CD4-positive, alpha-beta T cell treated with Interleukin-6 at 100 ng/mL for 8 hours (primary cell): ENCODE data around the gene UNC5C.

Experiments
- DNase-seq: peaks from one replicate; pipeline ENCODE4 v3.0.0-alpha.2; 2020; ENCODE audit warnings: mixed read lengths, low spot score

The UNC5C gene

DNA sequence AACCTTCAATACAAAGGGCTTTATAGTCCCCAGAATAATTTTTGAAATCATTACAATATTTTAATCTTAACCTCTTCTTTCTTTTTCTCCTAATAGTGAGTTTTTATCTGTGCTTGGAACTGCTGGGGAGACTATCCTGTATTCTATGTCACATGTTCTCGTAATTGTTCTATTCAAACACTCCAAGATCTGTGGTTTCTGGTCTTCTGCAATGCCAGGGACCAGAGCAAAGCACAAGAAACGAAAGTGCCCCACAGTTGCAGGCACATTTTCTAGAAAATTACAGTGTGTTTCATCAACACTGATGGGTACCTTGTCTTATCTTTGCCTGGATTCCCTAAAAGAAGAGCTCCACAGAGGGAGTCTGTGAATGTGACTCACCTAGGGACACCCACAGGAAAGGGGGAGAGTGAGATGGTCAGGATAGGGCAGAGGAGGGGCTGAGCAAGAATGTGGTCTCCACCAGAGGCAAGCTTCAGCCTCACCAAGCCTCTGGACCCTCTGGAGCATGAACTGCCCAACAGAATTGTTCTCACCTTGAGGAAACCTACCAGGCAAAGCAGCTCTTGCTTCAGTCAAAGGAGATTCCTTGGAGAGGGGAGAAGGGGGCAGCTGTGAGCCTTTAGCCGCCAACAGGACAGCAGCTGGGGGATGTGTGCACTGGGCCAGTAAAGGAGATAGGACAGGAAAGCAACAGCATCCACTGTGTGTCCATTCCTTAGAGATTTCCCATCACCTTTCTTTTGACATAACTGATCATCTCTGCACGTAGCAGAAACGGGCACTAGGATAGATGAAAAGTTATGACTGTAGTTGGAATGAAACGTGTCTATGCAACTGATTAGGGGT, 25.9 kb downstream of the UNC5C start:
- DNase-seq, result no peak

GRCh38 chr4:95517576-95518345, 31.0 kb downstream of the UNC5C start:
- DNase-seq, result no peak

GRCh38 chr4:95516528-95517017, 32.2 kb downstream of the UNC5C start:
- DNase-seq, result no peak

DNA sequence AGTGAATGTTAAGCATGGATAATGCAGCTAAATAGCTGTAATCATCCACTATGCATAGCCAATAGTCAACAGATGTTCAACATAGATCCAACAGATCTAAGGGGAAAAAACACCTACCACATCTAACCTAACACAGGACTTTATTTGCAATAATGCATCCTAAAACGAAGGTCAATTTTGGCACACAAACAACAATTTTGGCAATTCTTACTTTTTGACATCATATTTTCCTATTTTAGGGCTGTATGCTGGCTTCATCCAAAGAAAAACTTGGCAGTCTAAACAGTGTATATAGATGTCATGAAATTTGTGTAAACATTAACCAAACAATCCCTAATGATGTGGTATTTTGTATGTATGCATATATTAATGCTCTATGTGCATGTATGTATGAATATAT, 33.2 kb downstream of the UNC5C start:
- DNase-seq, result no peak

DNA sequence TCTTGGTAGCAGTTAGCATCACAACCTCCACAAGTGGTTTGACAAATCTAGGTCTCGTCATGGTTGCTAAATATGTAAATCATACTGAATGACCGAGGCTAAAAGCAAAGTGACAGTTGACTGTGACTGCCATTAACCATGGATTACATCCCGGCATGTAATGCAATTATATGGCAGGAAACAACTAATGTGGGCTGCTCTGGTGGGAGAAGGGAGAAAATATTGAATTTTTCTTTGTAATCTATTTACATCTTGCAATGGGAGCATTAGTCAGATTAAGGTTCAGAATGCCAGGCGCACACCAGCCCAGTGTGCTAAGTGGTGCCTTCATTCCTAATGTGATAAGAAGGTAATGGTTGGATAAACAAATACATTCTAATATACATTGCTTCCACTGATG, 35.8 kb downstream of the UNC5C start:
- no peak for DNase-seq

- DNase-seq, result no peak
Observed at GRCh38 chr4:95511477-95511876, 37.3 kb downstream of the UNC5C start.

GRCh38 chr4:95510877-95511276, 37.9 kb downstream of the UNC5C start:
- DNase-seq, result no peak

- no peak for DNase-seq
Observed at GRCh38 chr4:95510145-95510544, 38.6 kb downstream of the UNC5C start.

GRCh38 chr4:95508421-95508820, 40.4 kb downstream of the UNC5C start:
- DNase-seq, result no peak

GRCh38 chr4:95507561-95507960, 41.2 kb downstream of the UNC5C start:
- DNase-seq, result no peak

DNA sequence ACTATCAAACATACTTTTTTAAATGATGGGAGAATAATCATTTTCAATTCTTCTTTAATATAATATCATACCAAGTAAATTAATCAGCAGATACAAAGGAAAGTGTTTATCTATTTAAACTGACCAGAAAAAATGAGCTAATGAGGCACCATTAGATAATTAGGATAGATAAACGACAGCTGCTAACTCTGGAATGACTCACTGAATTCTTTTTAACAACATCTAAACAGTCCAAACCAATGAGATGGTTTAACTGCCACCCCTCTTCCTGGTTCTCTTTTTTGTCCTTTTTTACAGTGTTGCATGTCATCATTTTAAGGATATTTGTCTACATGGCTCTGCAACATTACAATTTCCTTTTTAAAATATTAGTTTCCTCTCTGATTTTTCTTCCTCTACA, 41.6 kb downstream of the UNC5C start:
- DNase-seq, result no peak

DNA sequence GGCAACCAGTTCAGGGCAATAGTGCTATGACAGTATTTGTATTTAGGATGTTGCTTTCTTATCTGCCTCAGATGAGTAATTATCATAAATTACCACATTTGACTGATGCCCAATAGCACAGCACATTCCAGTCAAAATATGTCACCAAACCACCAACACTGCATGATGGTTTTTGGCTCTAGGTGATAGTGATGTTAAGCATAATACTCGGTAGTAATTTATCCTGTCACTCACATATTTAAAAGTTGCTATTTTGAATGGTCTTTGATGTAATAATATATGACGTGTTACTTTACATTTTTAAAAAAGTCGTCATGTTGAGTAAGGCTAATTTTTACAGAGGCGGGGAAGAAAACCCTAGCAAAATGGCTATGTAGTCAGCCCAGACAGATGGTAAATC, 42.5 kb downstream of the UNC5C start:
- no peak for DNase-seq

- DNase-seq, result no peak
Observed at GRCh38 chr4:95505799-95506198, 43.0 kb downstream of the UNC5C start.

DNA sequence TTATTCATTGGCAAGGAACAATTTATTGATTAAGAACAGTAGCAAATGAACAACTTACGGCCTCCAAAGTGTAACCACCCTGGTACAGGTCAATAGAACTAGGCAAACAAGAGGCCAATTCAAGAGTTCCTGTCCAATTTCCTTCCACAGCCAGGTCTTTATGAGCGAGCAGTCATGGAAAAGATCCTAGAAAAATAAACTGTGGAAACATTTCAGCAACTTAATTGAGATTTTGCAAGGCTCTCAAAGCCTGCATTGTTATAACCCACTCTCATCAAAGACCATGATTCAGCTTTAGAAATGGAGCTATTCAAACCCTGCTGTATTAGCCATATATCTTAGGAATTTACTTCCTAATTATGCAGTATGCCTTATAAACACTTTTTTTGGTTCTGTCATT, 43.6 kb downstream of the UNC5C start:
- no peak for DNase-seq

GRCh38 chr4:95504501-95504900, 44.3 kb downstream of the UNC5C start:
- DNase-seq, result no peak

DNA sequence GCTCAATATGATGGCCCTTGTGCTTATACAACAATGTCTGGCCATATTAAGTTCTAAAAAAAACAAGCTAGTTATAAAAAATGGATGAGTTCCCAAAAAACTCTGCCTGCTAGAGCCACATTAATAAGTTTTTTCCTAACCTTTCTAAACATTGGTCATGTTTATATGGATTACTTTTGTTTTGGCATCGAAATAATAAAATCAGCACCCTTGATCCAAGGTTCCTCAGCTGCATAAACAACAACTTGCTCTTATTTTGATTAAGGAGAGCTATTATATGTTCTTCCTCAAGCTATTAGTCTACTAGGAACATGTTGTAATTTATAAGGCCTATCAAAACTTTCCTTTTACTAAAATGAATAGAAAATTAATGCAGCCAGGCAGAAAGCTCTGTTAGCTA, 48.4 kb downstream of the UNC5C start:
- no peak for DNase-seq

DNA sequence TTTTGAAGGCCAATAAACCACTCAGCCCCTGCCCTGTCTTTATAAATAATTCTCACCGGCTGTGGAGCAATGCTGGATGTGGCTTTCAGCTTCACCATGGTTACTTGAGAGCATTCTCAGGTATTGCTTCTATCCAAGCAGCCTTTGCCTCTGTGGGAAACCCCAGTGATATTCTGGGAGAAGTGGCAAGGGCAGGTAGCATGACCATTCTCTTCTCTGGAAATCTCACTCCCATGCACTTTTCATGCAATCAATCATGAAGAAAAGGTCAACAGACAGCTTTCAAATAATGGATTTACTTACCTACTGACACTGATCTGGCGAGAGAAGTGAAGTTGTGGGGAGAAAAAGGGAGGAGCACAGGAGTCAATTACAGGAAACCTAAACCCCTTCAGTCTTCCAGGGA, 49.5 kb downstream of the UNC5C start:
- no peak for DNase-seq

DNA sequence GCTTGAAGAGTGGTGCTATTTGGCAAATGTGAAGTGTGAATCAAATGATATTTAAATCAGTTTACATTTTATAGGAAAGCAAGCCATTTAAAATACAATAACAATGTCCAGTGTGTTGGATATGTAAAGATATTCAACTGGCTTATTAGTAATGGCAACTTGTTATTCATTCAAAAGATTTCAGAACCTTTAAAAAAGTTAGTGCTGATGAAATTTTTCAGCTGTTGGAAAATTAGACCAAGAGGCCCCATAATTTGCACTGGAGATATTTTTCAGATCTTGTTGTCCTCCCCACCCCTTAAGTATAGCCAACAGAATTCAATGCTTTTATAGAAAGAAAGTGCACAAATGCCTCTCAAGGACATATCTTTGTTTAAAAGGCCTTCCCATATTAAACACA, 54.6 kb downstream of the UNC5C start:
- no peak for DNase-seq

GRCh38 chr4:95478679-95479078, 70.1 kb downstream of the UNC5C start:
- DNase-seq, result no peak

GRCh38 chr4:95476121-95476520, 72.7 kb downstream of the UNC5C start:
- DNase-seq, result no peak

DNA sequence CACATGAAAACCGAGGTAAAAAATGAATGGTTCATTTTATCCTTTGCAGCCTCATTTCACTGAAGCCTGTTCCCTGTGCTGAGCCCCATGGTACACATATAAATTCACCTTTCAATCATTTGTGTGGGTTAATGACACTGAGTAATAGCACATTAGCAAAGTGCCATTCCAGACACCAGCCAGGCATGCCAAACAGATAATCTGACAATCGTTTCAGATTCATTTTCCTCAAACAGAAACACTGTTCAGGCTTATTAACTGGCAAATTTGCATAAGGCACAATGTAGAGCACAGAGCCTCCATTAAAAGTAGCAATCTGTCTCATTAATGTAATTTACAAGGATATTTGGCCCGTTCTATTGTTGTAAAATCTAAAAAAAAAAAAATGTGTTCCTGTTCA, 76.2 kb downstream of the UNC5C start:
- no peak for DNase-seq

- DNase-seq, result no peak
Observed at GRCh38 chr4:95470622-95471021, 78.2 kb downstream of the UNC5C start.

- no peak for DNase-seq
Observed at GRCh38 chr4:95469617-95470016, 79.2 kb downstream of the UNC5C start.
